ENCODE data around the gene KCNQ1.

GRCh38 chr11:2697866-2698265, 253.1 kb downstream of the KCNQ1 start:
- TF ChIP-seq CTCF (conservative IDR thresholded peaks at IDR 0.05; ENCODE audit: low read depth in 2 of 2) (no peak), EZH2phosphoT487 (IDR thresholded peaks at IDR 0.05; ENCODE audit: unreplicated experiment) (no peak), EZH2 (IDR thresholded peaks at IDR 0.05; ENCODE audit: low read depth, unreplicated experiment) (no peak), REST (IDR thresholded peaks at IDR 0.05; ENCODE audit: unreplicated experiment) (no peak)

All from GM23338 (cell line).